Gastrocnemius medialis (tissue), 4 donors: ENCODE measurements around the gene BRCA2. TPM values are rescaled to one million over a fixed set of nuclear protein-coding genes. Genes with fewer than 3 reads are reported as not detected.

Experiments
- ATAC-seq, 2 donors: fragments of 150-250 bp; one replicate each; pipeline ENCODE4 v1.9.1; 2016
- DNase-seq, 2 donors: peaks; one replicate each; pipeline ENCODE4 v3.0.0-alpha.2; 2019
- H3K27ac ChIP-seq, 4 donors: fragments of 200-600 bp; sonication (generic); 1 replicate in 1 of 4; 2 replicates in 3 of 4; pipeline ENCODE4 v1.5.1; 2016 to 2018; ENCODE audit warnings: mild to moderate bottlenecking in 2 of 4, moderate library complexity in 1 of 4
- H3K27me3 ChIP-seq, 3 donors: fragments of 200-600 bp; sonication (generic) in 2 of 3; 1 replicate in 1 of 3; 2 replicates in 2 of 3; pipeline versions ENCODE4 v1.5.1 to v1.6.0; 2016 to 2019; ENCODE audit warnings: mild to moderate bottlenecking in 1 of 3, moderate library complexity in 1 of 3
- H3K36me3 ChIP-seq, 2 donors: fragments of 200-600 bp; sonication (generic) in 1 of 2; one replicate each; pipeline ENCODE4 v1.5.1; 2017 to 2018
- H3K4me1 ChIP-seq, 2 donors: fragments of 200-600 bp; sonication (generic) in 1 of 2; one replicate each; pipeline ENCODE4 v1.5.1; 2016 to 2017; ENCODE audit warnings: mild to moderate bottlenecking in 2 of 2
- H3K4me3 ChIP-seq, 4 donors: fragments of 200-600 bp; sonication (generic) in 3 of 4; 1 replicate in 1 of 4; 2 replicates in 3 of 4; pipeline ENCODE4 v1.5.1; 2016 to 2019; ENCODE audit warnings: mild to moderate bottlenecking in 2 of 4
- H3K9me3 ChIP-seq, 3 donors: fragments of 200-600 bp; sonication (generic) in 2 of 3; 1 replicate in 1 of 3; 2 replicates in 2 of 3; pipeline ENCODE4 v1.5.1; 2016 to 2019
- CTCF ChIP-seq, 5 experiments: fragments of 450-650 bp in 3 of 5; fragments of 200-600 bp in 2 of 5; sonication (generic) in 2 of 5; IDR thresholded peaks in 4 of 5; conservative IDR thresholded peaks in 1 of 5; 1 replicate in 4 of 5; 2 replicates in 1 of 5; pipeline ENCODE4 v1.5.1; 2016 to 2019; ENCODE audit warnings: antibody characterized with exemption in 5 of 5, mild to moderate bottlenecking in 3 of 5, moderate library complexity in 3 of 5
- POLR2A ChIP-seq, 2 donors: fragments of 450-650 bp; IDR thresholded peaks; one replicate each; pipeline ENCODE4 v1.6.1; 2017; ENCODE audit warnings: antibody characterized with exemption in 2 of 2, mild to moderate bottlenecking in 2 of 2, moderate library complexity in 2 of 2
- in situ Hi-C, 4 donors: fragments of 200-750 bp; cut with MboI; loops; one replicate each; pipeline versions ENCODE4 v1.15.0 to v1.8.0; 2017; ENCODE audit warnings: low sequenced_read_pairs in 4 of 4
- intact Hi-C: fragments of 100-400 bp; cut with DNase I; formaldehyde crosslinking; loops from one replicate; pipeline ENCODE4 v1.15.1; 2023; ENCODE audit warnings: low total_unique reads
- total RNA-seq, 4 donors: library from RNA; depleted of rRNA; stranded (reverse); fragments of >200 nt; gene quantifications; one replicate each; pipeline versions ENCODE4 v1.1.0 to v1.2.3, GENCODE V29; 2016

Gene BRCA2
- total RNA-seq, 4 donors from 2014 or later: 0.02 to 0.20 (median 0.12) TPM

GRCh38 chr13:32298695-32299094 is 16.6 kb upstream of the BRCA2 start:
- Histone ChIP-seq H3K27me3 (no peaks in the 10 kb centered on the region), H3K27ac (no peak overlapping the region), H3K4me1 (no peaks in the 10 kb centered on the region), H3K4me3 (no peak overlapping the region), H3K9me3 (no peaks in the 10 kb centered on the region), H3K36me3 (peaks cover 0 to 9% of the 10 kb centered on the region in 2 donors)
- no peak for TF ChIP-seq POLR2A (IDR thresholded peaks at IDR 0.05)
- TF ChIP-seq CTCF (IDR thresholded peaks at IDR 0.05 in 4 of 5, conservative IDR thresholded peaks at IDR 0.05 in 1 of 5): no peak
- intact Hi-C loops (no loop called here), in situ Hi-C loops (no loop called here)
- DNase-seq (no peak), ATAC-seq (no peak)

GRCh38 chr13:32299893-32300292 is 15.4 kb upstream of the BRCA2 start:
- Histone ChIP-seq H3K27ac (no peak overlapping the region), H3K9me3 (no peaks in the 10 kb centered on the region), H3K36me3 (peaks cover 0 to 9% of the 10 kb centered on the region in 2 donors), H3K27me3 (no peaks in the 10 kb centered on the region), H3K4me3 (no peak overlapping the region), H3K4me1 (no peaks in the 10 kb centered on the region)
- TF ChIP-seq CTCF (IDR thresholded peaks at IDR 0.05 in 4 of 5, conservative IDR thresholded peaks at IDR 0.05 in 1 of 5): no peak
- no peak for TF ChIP-seq POLR2A (IDR thresholded peaks at IDR 0.05)
- intact Hi-C loops (no loop called here), in situ Hi-C loops (loop anchor here (5.0 to 25.0 kb wide), 4 partner anchors 288 to 388 kb away; no protein-coding TSS in a partner anchor)
- no peak for ATAC-seq
- no peak for DNase-seq

- no peaks in the 10 kb centered on the region for H3K27me3 ChIP-seq
- DNase-seq: no peak
- H3K4me3 ChIP-seq: no peak overlapping the region
- H3K9me3 ChIP-seq: no peaks in the 10 kb centered on the region
- in situ Hi-C loops: loop anchor here (5.0 to 25.0 kb wide), 4 partner anchors 288 to 388 kb away; no protein-coding TSS in a partner anchor
- intact Hi-C loops: no loop called here
- no peaks in the 10 kb centered on the region for H3K4me1 ChIP-seq
- peaks cover 0 to 5% of the 10 kb centered on the region in 2 donors for H3K36me3 ChIP-seq
- TF ChIP-seq CTCF (IDR thresholded peaks at IDR 0.05 in 4 of 5, conservative IDR thresholded peaks at IDR 0.05 in 1 of 5): no peak
- TF ChIP-seq POLR2A (IDR thresholded peaks at IDR 0.05): no peak
- ATAC-seq: no peak
- no peak overlapping the region for H3K27ac ChIP-seq
Measured at GRCh38 chr13:32300406-32300805, 14.9 kb upstream of the BRCA2 start.

GRCh38 chr13:32300920-32301319 is 14.4 kb upstream of the BRCA2 start:
- intact Hi-C loops (no loop called here), in situ Hi-C loops (loop anchor here (5.0 to 25.0 kb wide), 4 partner anchors 289 to 389 kb away; no protein-coding TSS in a partner anchor)
- no peaks in the 10 kb centered on the region for H3K9me3 ChIP-seq
- H3K27me3 ChIP-seq: no peaks in the 10 kb centered on the region
- H3K27ac ChIP-seq: no peak overlapping the region
- H3K36me3 ChIP-seq: no peaks in the 10 kb centered on the region
- TF ChIP-seq POLR2A (IDR thresholded peaks at IDR 0.05) (no peak), CTCF (IDR thresholded peaks at IDR 0.05 in 4 of 5, conservative IDR thresholded peaks at IDR 0.05 in 1 of 5) (no peak)
- H3K4me1 ChIP-seq: no peaks in the 10 kb centered on the region
- no peak for ATAC-seq
- DNase-seq: no peak
- no peak overlapping the region for H3K4me3 ChIP-seq

- intact Hi-C loops (no loop called here), in situ Hi-C loops (loop anchor here (5.0 to 25.0 kb wide), 4 partner anchors 290 to 390 kb away; no protein-coding TSS in a partner anchor)
- no peak for TF ChIP-seq CTCF (IDR thresholded peaks at IDR 0.05 in 4 of 5, conservative IDR thresholded peaks at IDR 0.05 in 1 of 5)
- no peak for TF ChIP-seq POLR2A (IDR thresholded peaks at IDR 0.05)
Measured at GRCh38 chr13:32302461-32302860, 12.8 kb upstream of the BRCA2 start.

More at GRCh38 chr13:32302461-32302860, 12.8 kb upstream of the BRCA2 start:
- Histone ChIP-seq H3K4me1 (no peaks in the 10 kb centered on the region), H3K27ac (no peak overlapping the region), H3K4me3 (no peak overlapping the region), H3K36me3 (no peaks in the 10 kb centered on the region), H3K9me3 (no peaks in the 10 kb centered on the region), H3K27me3 (no peaks in the 10 kb centered on the region)
- ATAC-seq (no peak), DNase-seq (no peak)
